HL-60 (cell line): Measurements from ENCODE around the gene RBFOX2.

Source experiments
- DNase-seq, 2 experiments: peaks; one replicate each; pipeline ENCODE4 v3.0.0-alpha.2; 2010 to 2020; ENCODE audit warnings: low read depth in 1 of 2, low spot score in 1 of 2
- H3K27ac ChIP-seq: fragments of 250-450 bp; sonication (Bioruptor Pico); replicated peaks from 2 replicates; pipeline ENCODE4 v1.5.1; 2020; ENCODE audit warnings: mild to moderate bottlenecking, moderate library complexity
- H3K27me3 ChIP-seq: fragments of 250-450 bp; sonication (Bioruptor Pico); 2 replicates; pipeline ENCODE4 v1.5.1; 2021; ENCODE audit warnings: mild to moderate bottlenecking, moderate library complexity; ENCODE audit not compliant: insufficient read depth, poor library complexity, severe bottlenecking
- H3K4me3 ChIP-seq: replicated peaks from 2 replicates; pipeline ENCODE4 v1.5.1; 2011; ENCODE audit warnings: mild to moderate bottlenecking, control low read depth, low read length; ENCODE audit not compliant: insufficient read depth
- GABPA ChIP-seq: IDR thresholded peaks from 2 replicates; pipeline ENCODE4 v1.6.1; 2012; ENCODE audit warnings: low read depth
- POLR2AphosphoS5 ChIP-seq: IDR thresholded peaks from 2 replicates; pipeline ENCODE4 v1.6.1; 2012; ENCODE audit warnings: low read depth
- SPI1 ChIP-seq: IDR thresholded peaks from 2 replicates; pipeline ENCODE4 v1.6.1; 2012; ENCODE audit warnings: low read depth, mild to moderate bottlenecking, borderline replicate concordance
- TF ChIP-seq, protein P1 (sequence below): IDR thresholded peaks from one replicate; pipeline ENCODE4 v1.5.1; 2011; ENCODE audit warnings: low read length, control low read depth, inconsistent platforms; ENCODE audit not compliant: insufficient read depth
- TF ChIP-seq, protein P2 (sequence below): IDR thresholded peaks from 2 replicates; pipeline ENCODE4 v1.6.1; 2012; ENCODE audit warnings: low read depth; ENCODE audit not compliant: insufficient replicate concordance

Gene RBFOX2

DNA sequence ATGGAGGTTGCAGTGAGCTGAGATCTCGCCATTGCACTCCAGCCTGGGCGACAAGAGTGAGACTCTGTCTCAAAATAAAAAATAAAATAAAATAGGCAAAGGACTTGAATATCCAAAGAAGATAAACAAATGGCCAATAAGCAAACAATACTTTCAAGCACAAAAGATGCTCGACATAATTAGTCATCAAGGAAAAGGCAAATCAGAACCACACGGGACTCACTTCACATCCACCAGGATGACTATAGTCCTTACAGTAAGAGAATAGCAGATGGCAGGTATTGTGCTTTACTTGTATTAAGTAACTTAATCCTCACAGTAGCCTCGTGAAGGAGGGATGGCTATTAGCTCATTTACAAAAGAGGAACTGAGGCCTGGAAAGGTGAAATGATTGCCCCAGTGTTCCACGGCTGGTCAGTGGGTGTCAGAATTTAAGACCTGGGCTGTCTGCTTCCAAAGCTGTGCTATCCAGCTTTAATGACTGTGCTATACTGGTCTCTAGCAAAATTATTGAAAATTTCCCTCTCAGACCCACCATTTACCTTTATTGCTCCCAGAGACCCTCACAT lies 40.2 kb upstream of the RBFOX2 start:
- no peak overlapping the region for H3K4me3 ChIP-seq
- H3K27ac ChIP-seq = no peak overlapping the region
- TF ChIP-seq, protein P1, sequence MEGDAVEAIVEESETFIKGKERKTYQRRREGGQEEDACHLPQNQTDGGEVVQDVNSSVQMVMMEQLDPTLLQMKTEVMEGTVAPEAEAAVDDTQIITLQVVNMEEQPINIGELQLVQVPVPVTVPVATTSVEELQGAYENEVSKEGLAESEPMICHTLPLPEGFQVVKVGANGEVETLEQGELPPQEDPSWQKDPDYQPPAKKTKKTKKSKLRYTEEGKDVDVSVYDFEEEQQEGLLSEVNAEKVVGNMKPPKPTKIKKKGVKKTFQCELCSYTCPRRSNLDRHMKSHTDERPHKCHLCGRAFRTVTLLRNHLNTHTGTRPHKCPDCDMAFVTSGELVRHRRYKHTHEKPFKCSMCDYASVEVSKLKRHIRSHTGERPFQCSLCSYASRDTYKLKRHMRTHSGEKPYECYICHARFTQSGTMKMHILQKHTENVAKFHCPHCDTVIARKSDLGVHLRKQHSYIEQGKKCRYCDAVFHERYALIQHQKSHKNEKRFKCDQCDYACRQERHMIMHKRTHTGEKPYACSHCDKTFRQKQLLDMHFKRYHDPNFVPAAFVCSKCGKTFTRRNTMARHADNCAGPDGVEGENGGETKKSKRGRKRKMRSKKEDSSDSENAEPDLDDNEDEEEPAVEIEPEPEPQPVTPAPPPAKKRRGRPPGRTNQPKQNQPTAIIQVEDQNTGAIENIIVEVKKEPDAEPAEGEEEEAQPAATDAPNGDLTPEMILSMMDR = no peak
- no peak for TF ChIP-seq GABPA
- peak; percentile 58; the same call in 1 of the 2 replicates for TF ChIP-seq SPI1
- TF ChIP-seq, protein P2, sequence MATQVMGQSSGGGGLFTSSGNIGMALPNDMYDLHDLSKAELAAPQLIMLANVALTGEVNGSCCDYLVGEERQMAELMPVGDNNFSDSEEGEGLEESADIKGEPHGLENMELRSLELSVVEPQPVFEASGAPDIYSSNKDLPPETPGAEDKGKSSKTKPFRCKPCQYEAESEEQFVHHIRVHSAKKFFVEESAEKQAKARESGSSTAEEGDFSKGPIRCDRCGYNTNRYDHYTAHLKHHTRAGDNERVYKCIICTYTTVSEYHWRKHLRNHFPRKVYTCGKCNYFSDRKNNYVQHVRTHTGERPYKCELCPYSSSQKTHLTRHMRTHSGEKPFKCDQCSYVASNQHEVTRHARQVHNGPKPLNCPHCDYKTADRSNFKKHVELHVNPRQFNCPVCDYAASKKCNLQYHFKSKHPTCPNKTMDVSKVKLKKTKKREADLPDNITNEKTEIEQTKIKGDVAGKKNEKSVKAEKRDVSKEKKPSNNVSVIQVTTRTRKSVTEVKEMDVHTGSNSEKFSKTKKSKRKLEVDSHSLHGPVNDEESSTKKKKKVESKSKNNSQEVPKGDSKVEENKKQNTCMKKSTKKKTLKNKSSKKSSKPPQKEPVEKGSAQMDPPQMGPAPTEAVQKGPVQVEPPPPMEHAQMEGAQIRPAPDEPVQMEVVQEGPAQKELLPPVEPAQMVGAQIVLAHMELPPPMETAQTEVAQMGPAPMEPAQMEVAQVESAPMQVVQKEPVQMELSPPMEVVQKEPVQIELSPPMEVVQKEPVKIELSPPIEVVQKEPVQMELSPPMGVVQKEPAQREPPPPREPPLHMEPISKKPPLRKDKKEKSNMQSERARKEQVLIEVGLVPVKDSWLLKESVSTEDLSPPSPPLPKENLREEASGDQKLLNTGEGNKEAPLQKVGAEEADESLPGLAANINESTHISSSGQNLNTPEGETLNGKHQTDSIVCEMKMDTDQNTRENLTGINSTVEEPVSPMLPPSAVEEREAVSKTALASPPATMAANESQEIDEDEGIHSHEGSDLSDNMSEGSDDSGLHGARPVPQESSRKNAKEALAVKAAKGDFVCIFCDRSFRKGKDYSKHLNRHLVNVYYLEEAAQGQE = no peak
- TF ChIP-seq POLR2AphosphoS5 = no peak

DNA sequence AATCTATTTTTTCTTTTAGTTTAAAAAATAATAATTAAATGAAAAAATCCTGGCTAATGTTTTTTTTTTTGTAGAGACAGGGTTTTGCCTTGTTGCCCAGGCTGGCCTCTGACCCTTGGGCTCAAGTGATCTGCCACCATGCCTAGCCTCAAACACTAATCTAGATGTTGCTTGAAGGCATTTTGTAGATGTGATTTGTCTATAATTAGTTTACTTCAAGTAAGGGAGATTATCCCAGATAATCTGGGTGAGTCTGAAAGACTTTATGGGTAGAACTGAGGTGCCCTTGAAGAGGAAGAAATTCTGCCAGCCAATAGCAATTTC lies 38.6 kb upstream of the RBFOX2 start:
- DNase-seq = no peak
- H3K27ac ChIP-seq = no peak overlapping the region
- H3K4me3 ChIP-seq = no peak overlapping the region
- TF ChIP-seq, protein P2 = no peak
- TF ChIP-seq GABPA (no peak), POLR2AphosphoS5 (no peak), SPI1 (no peak)
- TF ChIP-seq, protein P1 = no peak
- H3K27me3 ChIP-seq = no peaks in the 10 kb centered on the region

More for the DNA sequence above, 40.2 kb upstream of the RBFOX2 start:
- H3K27me3 ChIP-seq = no peaks in the 10 kb centered on the region
- no peak for DNase-seq

DNA sequence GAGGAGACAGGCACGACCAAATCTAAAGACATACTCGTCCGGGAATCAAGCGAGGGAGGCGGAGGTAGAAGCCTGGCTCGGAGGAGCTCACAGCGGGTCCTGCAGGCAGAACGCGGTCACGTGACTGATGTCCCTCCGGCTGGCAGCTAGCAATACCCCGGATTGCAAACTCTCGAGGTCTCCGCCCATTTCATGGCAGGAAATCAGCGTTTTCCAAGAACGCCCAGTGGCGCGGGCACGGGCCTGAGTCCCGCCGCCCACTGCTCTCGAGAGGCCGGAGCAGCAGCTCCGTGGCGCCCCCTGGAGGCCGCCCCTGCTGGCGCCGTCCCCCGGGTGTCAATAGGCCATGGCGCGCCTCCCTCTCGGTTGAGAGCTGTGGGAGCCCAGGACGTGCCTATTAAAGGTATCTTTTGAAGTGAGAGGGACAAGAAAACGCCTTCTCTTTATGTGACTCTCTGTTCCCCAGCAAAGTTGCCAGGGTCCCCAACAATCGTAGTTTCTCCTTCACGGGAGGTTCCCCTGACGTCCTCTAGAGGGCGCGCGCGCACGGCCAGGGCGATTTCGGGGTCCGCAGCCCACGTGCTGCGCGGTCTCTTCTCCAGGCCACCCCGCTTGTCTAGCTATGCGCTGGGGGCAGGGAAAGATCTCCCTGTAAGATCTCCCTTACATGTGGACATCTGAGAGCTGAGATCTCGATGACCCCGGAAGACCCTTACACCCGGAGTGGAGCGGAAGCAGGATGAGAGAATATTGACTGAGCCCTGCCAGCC lies 37.3 kb upstream of the RBFOX2 start:
- TF ChIP-seq, protein P1 = peak; percentile 44
- TF ChIP-seq, protein P2 = no peak
- peak; percentile 24 to 29 for DNase-seq
- Histone ChIP-seq H3K27ac (no peak overlapping the region), H3K27me3 (no peaks in the 10 kb centered on the region), H3K4me3 (peak overlapping the region; percentile 38)
